Transverse colon (tissue), 4 donors: ENCODE measurements around the gene SMIM21. TPM values are rescaled to one million over a fixed set of nuclear protein-coding genes. Genes with fewer than 3 reads are reported as not detected.

Experiments
- DNase-seq: peaks from one replicate; pipeline ENCODE4 v3.0.0-alpha.2; 2019
- H3K27ac ChIP-seq, 4 donors: fragments of 200-600 bp; sonication (generic); 2 replicates each; pipeline ENCODE4 v1.5.1; 2016 to 2018; ENCODE audit warnings: inconsistent platforms in 4 of 4
- H3K27me3 ChIP-seq: fragments of 200-600 bp; sonication (generic); 2 replicates; pipeline ENCODE4 v1.5.1; 2017; ENCODE audit warnings: inconsistent platforms
- H3K36me3 ChIP-seq, 4 donors: fragments of 200-600 bp; sonication (generic); 2 replicates each; pipeline ENCODE4 v1.5.1; 2017 to 2019; ENCODE audit warnings: inconsistent platforms in 4 of 4
- H3K4me1 ChIP-seq, 4 donors: fragments of 200-600 bp; sonication (generic); 2 replicates each; pipeline ENCODE4 v1.5.1; 2017 to 2020; ENCODE audit warnings: inconsistent platforms in 4 of 4
- H3K4me3 ChIP-seq, 4 donors: fragments of 200-600 bp; sonication (generic); 1 replicate in 1 of 4; 2 replicates in 3 of 4; pipeline versions ENCODE4 v1.5.1 to v1.6.1; 2017 to 2019; ENCODE audit warnings: inconsistent platforms in 4 of 4
- H3K9me3 ChIP-seq, 2 donors: fragments of 200-600 bp; sonication (generic); 2 replicates each; pipeline ENCODE4 v1.5.1; 2017 to 2019; ENCODE audit warnings: inconsistent platforms in 2 of 2
- CTCF ChIP-seq, 5 experiments: fragments of 200-600 bp in 3 of 5; fragments of 450-650 bp in 2 of 5; sonication (generic) in 3 of 5; IDR thresholded peaks; 1 replicate in 2 of 5; 2 replicates in 3 of 5; pipeline ENCODE4 v1.5.1; 2016 to 2017; ENCODE audit warnings: antibody characterized with exemption in 5 of 5, inconsistent platforms in 3 of 5, mild to moderate bottlenecking in 2 of 5, moderate library complexity in 1 of 5
- EP300 ChIP-seq: sonication (generic); formaldehyde crosslinking; IDR thresholded peaks from one replicate; pipeline ENCODE4 v1.6.1; 2017; ENCODE audit warnings: antibody characterized with exemption, low read depth
- POLR2A ChIP-seq: fragments of 450-650 bp; IDR thresholded peaks from one replicate; pipeline ENCODE4 v1.6.1; 2016; ENCODE audit warnings: antibody characterized with exemption, mild to moderate bottlenecking, moderate library complexity
- POLR2AphosphoS5 ChIP-seq, 3 donors: sonication (generic); formaldehyde crosslinking; IDR thresholded peaks; one replicate each; pipeline ENCODE4 v1.6.1; 2016; ENCODE audit warnings: antibody characterized with exemption in 3 of 3
- whole genome bisulfite sequencing, 2 donors: methylation state at CpG; one replicate each; pipeline ENCODE4 v1.1.5; 2018; ENCODE audit warnings: low coverage in 1 of 2; 5-methylcytosine and 5-hydroxymethylcytosine counted together
- in situ Hi-C, 4 donors: fragments of 200-750 bp; cut with MboI; loops; one replicate each; pipeline versions ENCODE4 v1.15.0 to v1.15.1; 2017; ENCODE audit warnings: low sequenced_read_pairs in 3 of 4, low pct_ligation_motif_present in 1 of 4, low pct_unique_long_range_greater_than_20kb in 1 of 4
- intact Hi-C: fragments of 100-400 bp; cut with DNase I; formaldehyde crosslinking; loops from one replicate; pipeline ENCODE4 v1.15.1; 2023; ENCODE audit warnings: low total_unique reads
- total RNA-seq, 4 donors: library from RNA; depleted of rRNA; stranded (reverse); fragments of >200 nt; gene quantifications; one replicate each; pipeline ENCODE4 v1.1.0, GENCODE V29; 2016

Gene SMIM21
- total RNA-seq, 4 donors from 2014 or later, result not detected

- Histone ChIP-seq H3K27ac (no peak overlapping the region), H3K4me1 (peaks cover 0 to 6% (median 0%) of the 10 kb centered on the region in 4 donors), H3K4me3 (no peak overlapping the region), H3K9me3 (no peaks in the 10 kb centered on the region), H3K27me3 (no peaks in the 10 kb centered on the region), H3K36me3 (no peaks in the 10 kb centered on the region)
- DNase-seq, result no peak
- intact Hi-C loops, result loop anchor here (10.0 kb wide), 1 partner anchor 258 kb away; the partner anchor contains the start of gene TSHZ1
- no peak for TF ChIP-seq CTCF (IDR thresholded peaks at IDR 0.05)
- TF ChIP-seq POLR2AphosphoS5 (IDR thresholded peaks at IDR 0.05), result no peak
- TF ChIP-seq POLR2A, result no peak
- TF ChIP-seq EP300, result no peak
- WGBS, 2 donors, result 70% methylated on average over 5 of the region's 5 CpGs; no CpG with 5 or more reads in 1 of the 2 donors
- in situ Hi-C loops, result no loop called here
Observed at GRCh38 chr18:75472906-75473305, 45.4 kb upstream of the SMIM21 start.

DNA sequence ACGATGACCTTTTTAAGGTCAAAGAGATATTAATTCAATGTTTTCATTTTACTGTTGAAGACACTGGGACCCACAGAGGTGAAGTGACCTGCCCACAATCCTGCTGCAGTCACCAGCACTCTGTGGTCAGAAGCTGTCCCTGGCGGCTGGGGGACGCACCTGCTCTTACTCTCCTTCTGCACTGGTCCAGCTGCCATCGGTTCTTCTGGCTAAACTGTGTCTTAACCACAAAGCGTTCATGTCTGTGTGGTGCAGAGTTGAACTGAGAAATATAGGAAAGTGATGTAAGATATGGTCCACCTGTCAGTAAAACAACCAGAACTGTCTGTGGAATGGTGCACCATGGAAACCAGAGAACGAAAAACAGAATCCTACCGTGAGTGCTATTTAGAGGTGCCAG is 44.9 kb upstream of the SMIM21 start:
- 86 to 100% methylated on average over 1 to 7 of the region's 7 CpGs for WGBS, 2 donors
- Histone ChIP-seq H3K27ac (no peak overlapping the region), H3K9me3 (no peaks in the 10 kb centered on the region), H3K36me3 (no peaks in the 10 kb centered on the region), H3K4me3 (no peak overlapping the region), H3K4me1 (peaks cover 0 to 6% (median 0%) of the 10 kb centered on the region in 4 donors), H3K27me3 (no peaks in the 10 kb centered on the region)
- in situ Hi-C loops, result no loop called here
- intact Hi-C loops, result loop anchor here (10.0 kb wide), 1 partner anchor 258 kb away; the partner anchor contains the start of gene TSHZ1
- DNase-seq, result no peak
- no peak for TF ChIP-seq POLR2A
- no peak for TF ChIP-seq EP300
- TF ChIP-seq CTCF (IDR thresholded peaks at IDR 0.05), result no peak
- no peak for TF ChIP-seq POLR2AphosphoS5 (IDR thresholded peaks at IDR 0.05)

- Histone ChIP-seq H3K27ac (no peak overlapping the region), H3K36me3 (no peaks in the 10 kb centered on the region), H3K9me3 (no peaks in the 10 kb centered on the region), H3K4me3 (no peak overlapping the region), H3K4me1 (peaks cover 0 to 6% (median 0%) of the 10 kb centered on the region in 4 donors), H3K27me3 (no peaks in the 10 kb centered on the region)
- WGBS, 2 donors, result 86 to 97% methylated on average over 6 to 9 of the region's 9 CpGs
- intact Hi-C loops, result loop anchor here (10.0 kb wide), 1 partner anchor 257 kb away; the partner anchor contains the start of gene TSHZ1
- in situ Hi-C loops, result no loop called here
- no peak for DNase-seq
- TF ChIP-seq POLR2A (no peak), CTCF (IDR thresholded peaks at IDR 0.05) (no peak), EP300 (no peak), POLR2AphosphoS5 (IDR thresholded peaks at IDR 0.05) (no peak)
Observed at GRCh38 chr18:75471850-75472249, 44.3 kb upstream of the SMIM21 start.

- WGBS, 2 donors, result 81 to 85% methylated on average over 5 of the region's 5 CpGs
- no peak overlapping the region for H3K4me3 ChIP-seq
- intact Hi-C loops, result no loop called here
- in situ Hi-C loops, result no loop called here
- TF ChIP-seq POLR2A (no peak), EP300 (no peak), CTCF (IDR thresholded peaks at IDR 0.05) (no peak), POLR2AphosphoS5 (IDR thresholded peaks at IDR 0.05) (no peak)
- no peaks in the 10 kb centered on the region for H3K27me3 ChIP-seq
- H3K4me1 ChIP-seq, result no peaks in the 10 kb centered on the region
- H3K27ac ChIP-seq, result no peak overlapping the region
- DNase-seq, result no peak
- H3K36me3 ChIP-seq, result no peaks in the 10 kb centered on the region
- H3K9me3 ChIP-seq, result no peaks in the 10 kb centered on the region
Observed at GRCh38 chr18:75467851-75468250, 40.3 kb upstream of the SMIM21 start.
